Osteoblast (primary cell): ENCODE data around the gene CAST. TPM values are rescaled to one million over a fixed set of nuclear protein-coding genes. Genes with fewer than 3 reads are reported as not detected.
A peak's percentile ranks its signal among the peaks of the same experiment; 100 is the strongest.

Experiments
- DNase-seq: peaks from one replicate; pipeline ENCODE4 v3.0.0; 2011; ENCODE audit warnings: low spot score, mixed read lengths; ENCODE audit not compliant: insufficient read length; ENCODE audit errors: missing footprints
- H2AFZ ChIP-seq: 2 replicates; pipeline ENCODE4 v1.6.0; 2011; ENCODE audit warnings: mild to moderate bottlenecking, low read length
- H3K27ac ChIP-seq: 2 replicates; pipeline ENCODE4 v1.5.1; 2011; ENCODE audit warnings: mild to moderate bottlenecking, low read depth, low read length, moderate library complexity
- H3K27me3 ChIP-seq: 2 replicates; pipeline ENCODE4 v1.6.0; 2012; ENCODE audit warnings: mild to moderate bottlenecking, control low read depth, inconsistent platforms, low read length, moderate library complexity; ENCODE audit not compliant: insufficient read depth
- H3K36me3 ChIP-seq: 2 replicates; pipeline ENCODE4 v1.5.1; 2011; ENCODE audit warnings: mild to moderate bottlenecking, low read length, control low read depth, moderate library complexity; ENCODE audit not compliant: insufficient read depth
- H3K4me1 ChIP-seq: 2 replicates; pipeline ENCODE4 v1.5.1; 2011; ENCODE audit warnings: mild to moderate bottlenecking, low read length, control low read depth, moderate library complexity; ENCODE audit not compliant: insufficient read depth
- H3K4me2 ChIP-seq: 2 replicates; pipeline ENCODE4 v1.6.0; 2011; ENCODE audit warnings: mild to moderate bottlenecking, low read length; ENCODE audit not compliant: insufficient read depth
- H3K4me3 ChIP-seq: fragments of 200-600 bp; sonication (generic); 3 replicates; pipeline ENCODE4 v1.5.1; 2012; ENCODE audit warnings: mild to moderate bottlenecking, low read length, inconsistent platforms; ENCODE audit not compliant: insufficient read depth
- H3K79me2 ChIP-seq: 2 replicates; pipeline ENCODE4 v1.6.0; 2012; ENCODE audit warnings: mild to moderate bottlenecking, low read length, control low read depth, inconsistent platforms; ENCODE audit not compliant: insufficient read depth
- H3K9me3 ChIP-seq: 2 replicates; pipeline ENCODE4 v1.5.1; 2011; ENCODE audit warnings: low read depth, low read length, control low read depth
- H4K20me1 ChIP-seq: 2 replicates; pipeline ENCODE4 v1.6.0; 2012; ENCODE audit warnings: mild to moderate bottlenecking, low read length, control low read depth; ENCODE audit not compliant: insufficient read depth
- CTCF ChIP-seq: IDR thresholded peaks from 2 replicates; pipeline ENCODE4 v1.5.1; 2011; ENCODE audit warnings: mild to moderate bottlenecking, low read depth, low read length, moderate library complexity; ENCODE audit errors: extremely low read depth
- total RNA-seq: library from RNA; depleted of rRNA; stranded (reverse); fragments of >200 nt; gene quantifications from 2 replicates; pipeline ENCODE4 v1.2.3, GENCODE V29; 2012

The CAST gene
- total RNA-seq, 1 donor: 278 TPM

- H3K4me1 ChIP-seq: peaks cover 25% of the 10 kb centered on the region
- peaks cover 100% of the 10 kb centered on the region for H3K79me2 ChIP-seq
- peak overlapping the region; percentile 71 for H3K27ac ChIP-seq
- no peaks in the 10 kb centered on the region for H3K36me3 ChIP-seq
- TF ChIP-seq CTCF: no peak
- no peak overlapping the region for H2AFZ ChIP-seq
- no peak overlapping the region for H3K4me2 ChIP-seq
- no peaks in the 10 kb centered on the region for H3K9me3 ChIP-seq
- H3K27me3 ChIP-seq: no peaks in the 10 kb centered on the region
- H3K4me3 ChIP-seq: no peak overlapping the region
- no peak for DNase-seq
- peaks cover 40% of the 10 kb centered on the region for H4K20me1 ChIP-seq
Measured at GRCh38 chr5:96714450-96714849, 52.3 kb downstream of the CAST start.

GRCh38 chr5:96714951-96715451 lies 52.8 kb downstream of the CAST start:
- H3K27me3 ChIP-seq: no peaks in the 10 kb centered on the region
- H3K27ac ChIP-seq: peak overlapping the region; percentile 71
- peaks cover 41% of the 10 kb centered on the region for H4K20me1 ChIP-seq
- H3K9me3 ChIP-seq: no peaks in the 10 kb centered on the region
- peaks cover 100% of the 10 kb centered on the region for H3K79me2 ChIP-seq
- H3K4me1 ChIP-seq: peaks cover 20% of the 10 kb centered on the region
- H3K4me2 ChIP-seq: no peak overlapping the region
- H2AFZ ChIP-seq: no peak overlapping the region
- TF ChIP-seq CTCF: no peak
- no peak overlapping the region for H3K4me3 ChIP-seq
- DNase-seq: peak; percentile 79
- no peaks in the 10 kb centered on the region for H3K36me3 ChIP-seq

- no peak overlapping the region for H2AFZ ChIP-seq
- no peak for TF ChIP-seq CTCF
- H3K27me3 ChIP-seq: no peaks in the 10 kb centered on the region
- H4K20me1 ChIP-seq: peaks cover 44% of the 10 kb centered on the region
- no peak for DNase-seq
- H3K79me2 ChIP-seq: peaks cover 100% of the 10 kb centered on the region
- H3K36me3 ChIP-seq: no peaks in the 10 kb centered on the region
- H3K4me2 ChIP-seq: no peak overlapping the region
- H3K27ac ChIP-seq: no peak overlapping the region
- H3K4me3 ChIP-seq: no peak overlapping the region
- peaks cover 21% of the 10 kb centered on the region for H3K4me1 ChIP-seq
- no peaks in the 10 kb centered on the region for H3K9me3 ChIP-seq
Measured at GRCh38 chr5:96716007-96716406, 53.8 kb downstream of the CAST start.

GRCh38 chr5:96716716-96717115 lies 54.5 kb downstream of the CAST start:
- Histone ChIP-seq H3K9me3 (no peaks in the 10 kb centered on the region), H3K79me2 (peaks cover 100% of the 10 kb centered on the region), H3K4me2 (no peak overlapping the region)

More at GRCh38 chr5:96716716-96717115, 54.5 kb downstream of the CAST start:
- TF ChIP-seq CTCF: no peak
- H3K4me3 ChIP-seq: no peak overlapping the region
- no peak overlapping the region for H2AFZ ChIP-seq
- peaks cover 26% of the 10 kb centered on the region for H3K4me1 ChIP-seq
- no peak for DNase-seq
- H4K20me1 ChIP-seq: peaks cover 49% of the 10 kb centered on the region
- no peak overlapping the region for H3K27ac ChIP-seq
- no peaks in the 10 kb centered on the region for H3K36me3 ChIP-seq
- no peaks in the 10 kb centered on the region for H3K27me3 ChIP-seq
